ENCODE data around the gene IQGAP3. TPM values are rescaled to one million over a fixed set of nuclear protein-coding genes. Genes with fewer than 3 reads are reported as not detected.

Gene IQGAP3
- polyA plus RNA-seq, 2 of the 4 experiments (the other 2 are of a cell fraction), result 15.6 to 17.0 TPM

- CTCF ChIA-PET, result interaction anchor here (1.3 to 31.7 kb wide), 4 partner anchors 35 to 98 kb away, joined by 3 to 474 read pairs (median 3); no protein-coding TSS in a partner anchor
- 81% methylated on average over 12 of the region's 13 CpGs for WGBS (ENCODE audit: missing lambda C conversion rate)
- Histone ChIP-seq H3K27ac (peak overlapping the region; percentile 69 to 100), H3K9me3 (no peaks in the 10 kb centered on the region), H3K4me2 (peak overlapping the region; percentile 32), H3K4me1 (peaks cover 51% of the 10 kb centered on the region), H3K4me3 (no peak overlapping the region)
- DNase-seq (ENCODE audit: low read depth in 1 of 2, low spot score in 1 of 2) (no peak), ATAC-seq (peak in 1 of 2 experiments; percentile 35; a peak in 3 of 6 replicates), FAIRE-seq (no peak)
- POLR2A ChIA-PET, result interaction anchor here (2.1 kb wide), 1 partner anchor 10 kb away, joined by 6 read pairs; the partner anchor contains the start of gene MEF2D
- TF ChIP-seq EHF (CRISPR knock-in tag; IDR thresholded peaks at IDR 0.05) (no peak), FOSB (CRISPR knock-in tag; IDR thresholded peaks at IDR 0.05) (no peak), HOXB13 (CRISPR knock-in tag; IDR thresholded peaks at IDR 0.05; ENCODE audit: low read depth) (no peak), SMC3 (IDR thresholded peaks at IDR 0.05) (no peak), NR3C1 (IDR thresholded peaks at IDR 0.05) (no peak), RAD21 (conservative IDR thresholded peaks at IDR 0.05 in 1 of 2, IDR thresholded peaks at IDR 0.05 in 1 of 2) (no peak)
These were observed 61.7 kb downstream of the IQGAP3 start for GRCh38 chr1:156510709-156511108.

DNA sequence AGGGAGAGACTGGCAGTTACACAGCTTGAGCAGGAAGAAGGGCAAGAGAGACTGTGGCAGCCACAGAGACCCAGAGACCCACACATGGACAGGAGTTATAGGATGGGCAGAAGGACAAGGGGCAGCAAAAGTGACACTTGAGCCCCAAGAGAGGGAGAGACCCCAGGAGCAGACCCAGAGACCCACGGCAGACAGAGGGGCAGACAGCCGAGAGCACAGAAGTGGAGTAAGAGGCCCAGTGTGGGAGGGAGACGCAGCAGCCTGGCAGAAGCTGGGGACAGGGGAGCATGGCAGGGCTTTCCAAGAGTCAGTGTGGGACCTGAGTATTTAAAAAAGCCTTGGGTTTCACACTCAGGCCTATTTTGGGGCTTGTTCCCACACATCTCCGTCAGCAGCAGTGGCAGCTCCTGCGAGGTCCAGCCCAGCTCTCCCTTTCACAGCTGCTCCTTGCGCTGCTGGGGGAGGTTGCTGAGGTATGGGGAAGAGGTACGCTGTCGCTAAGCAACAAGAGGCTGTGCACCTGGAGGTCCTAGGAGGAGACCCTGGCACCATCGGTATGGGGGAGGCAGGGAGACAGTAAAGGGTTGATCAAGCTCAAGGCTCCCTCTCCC, 62.8 kb downstream of the IQGAP3 start:
- 92% methylated on average over 6 of the region's 9 CpGs for WGBS (ENCODE audit: missing lambda C conversion rate)
- H3K9me3 ChIP-seq, result no peaks in the 10 kb centered on the region
- peaks cover 57% of the 10 kb centered on the region for H3K4me1 ChIP-seq
- ChIA-PET POLR2A (no interaction called here), CTCF (interaction anchor here (1.0 to 31.7 kb wide), 5 partner anchors 9 to 63 kb away, joined by 3 to 474 read pairs (median 3); partner anchors contain the start of gene MEF2D)
- TF ChIP-seq NFE2L2 (conservative IDR thresholded peaks at IDR 0.05; ENCODE audit: low read length), result no peak
- TF ChIP-seq RAD21 (conservative IDR thresholded peaks at IDR 0.05 in 1 of 2, IDR thresholded peaks at IDR 0.05 in 1 of 2), result no peak
- no peak for TF ChIP-seq E2F6 (IDR thresholded peaks at IDR 0.05; ENCODE audit: borderline replicate concordance, low read depth)
- TF ChIP-seq NPAS2 (CRISPR knock-in tag; IDR thresholded peaks at IDR 0.05; ENCODE audit: borderline replicate concordance), result no peak
- TF ChIP-seq CEBPB (IDR thresholded peaks at IDR 0.05), result no peak
- no peak for TF ChIP-seq PHF8 (IDR thresholded peaks at IDR 0.05; ENCODE audit: borderline replicate concordance, low read depth)
- no peak for TF ChIP-seq ZNF302 (CRISPR knock-in tag; IDR thresholded peaks at IDR 0.05)
- TF ChIP-seq, protein P1, sequence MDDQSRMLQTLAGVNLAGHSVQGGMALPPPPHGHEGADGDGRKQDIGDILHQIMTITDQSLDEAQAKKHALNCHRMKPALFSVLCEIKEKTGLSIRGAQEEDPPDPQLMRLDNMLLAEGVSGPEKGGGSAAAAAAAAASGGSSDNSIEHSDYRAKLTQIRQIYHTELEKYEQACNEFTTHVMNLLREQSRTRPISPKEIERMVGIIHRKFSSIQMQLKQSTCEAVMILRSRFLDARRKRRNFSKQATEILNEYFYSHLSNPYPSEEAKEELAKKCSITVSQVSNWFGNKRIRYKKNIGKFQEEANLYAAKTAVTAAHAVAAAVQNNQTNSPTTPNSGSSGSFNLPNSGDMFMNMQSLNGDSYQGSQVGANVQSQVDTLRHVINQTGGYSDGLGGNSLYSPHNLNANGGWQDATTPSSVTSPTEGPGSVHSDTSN (IDR thresholded peaks at IDR 0.05), result no peak
- TF ChIP-seq RNF2 (IDR thresholded peaks at IDR 0.05; ENCODE audit: borderline replicate concordance, low read depth), result no peak
- TF ChIP-seq, protein P2, sequence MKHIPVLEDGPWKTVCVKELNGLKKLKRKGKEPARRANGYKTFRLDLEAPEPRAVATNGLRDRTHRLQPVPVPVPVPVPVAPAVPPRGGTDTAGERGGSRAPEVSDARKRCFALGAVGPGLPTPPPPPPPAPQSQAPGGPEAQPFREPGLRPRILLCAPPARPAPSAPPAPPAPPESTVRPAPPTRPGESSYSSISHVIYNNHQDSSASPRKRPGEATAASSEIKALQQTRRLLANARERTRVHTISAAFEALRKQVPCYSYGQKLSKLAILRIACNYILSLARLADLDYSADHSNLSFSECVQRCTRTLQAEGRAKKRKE (CRISPR knock-in tag; IDR thresholded peaks at IDR 0.05; ENCODE audit: low read depth), result no peak
- no peak for TF ChIP-seq SMC3 (IDR thresholded peaks at IDR 0.05)
- no peak for TF ChIP-seq POLR2AphosphoS2 (conservative IDR thresholded peaks at IDR 0.05; ENCODE audit: low read length)
- TF ChIP-seq EP300 (IDR thresholded peaks at IDR 0.05), result no peak
- no peak for TF ChIP-seq KDM1A (IDR thresholded peaks at IDR 0.05; ENCODE audit: low read depth)
- FAIRE-seq (no peak), DNase-seq (ENCODE audit: low read depth in 1 of 2, low spot score in 1 of 2) (no peak), ATAC-seq (no peak)
- H3K4me3 ChIP-seq, result no peak overlapping the region
- H3K27ac ChIP-seq, result peak overlapping the region; percentile 69 to 100; a peak in 5 of 6 replicates
- H3K4me2 ChIP-seq, result no peak overlapping the region

DNA sequence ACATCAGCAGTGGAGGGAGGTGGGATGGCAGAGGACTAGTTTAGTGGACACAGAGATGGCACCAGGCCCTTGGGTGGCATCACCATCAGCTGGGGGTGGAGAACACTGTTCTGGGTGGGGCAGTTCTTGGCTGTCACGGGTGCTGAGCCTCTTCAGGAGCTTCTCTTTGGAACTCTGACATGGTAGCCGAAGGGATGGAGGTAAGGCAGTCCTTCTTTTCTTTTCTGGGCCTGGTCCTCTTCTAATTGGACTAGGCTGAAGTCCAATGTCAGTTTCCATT, 63.5 kb downstream of the IQGAP3 start:
- CTCF ChIA-PET, result interaction anchor here (1.1 to 31.7 kb wide), 6 partner anchors 17 to 123 kb away, joined by 3 to 474 read pairs (median 4); no protein-coding TSS in a partner anchor
- H3K27ac ChIP-seq, result peak overlapping the region; percentile 69 to 100; a peak in 5 of 6 replicates
- H3K9me3 ChIP-seq, result no peaks in the 10 kb centered on the region
- WGBS (ENCODE audit: missing lambda C conversion rate), result 73% methylated on average over 2 of the region's 2 CpGs
- DNase-seq (ENCODE audit: low read depth in 1 of 2, low spot score in 1 of 2) (no peak), ATAC-seq (no peak), FAIRE-seq (no peak)
- 0 out of 3 replicates have a peak overlapping the region, but pooled peaks have one; percentile 20 for H3K4me2 ChIP-seq
- POLR2A ChIA-PET, result no interaction called here
- H3K4me1 ChIP-seq, result peaks cover 64% of the 10 kb centered on the region
- TF ChIP-seq, protein P1 (IDR thresholded peaks at IDR 0.05), result no peak
- TF ChIP-seq, protein P3, sequence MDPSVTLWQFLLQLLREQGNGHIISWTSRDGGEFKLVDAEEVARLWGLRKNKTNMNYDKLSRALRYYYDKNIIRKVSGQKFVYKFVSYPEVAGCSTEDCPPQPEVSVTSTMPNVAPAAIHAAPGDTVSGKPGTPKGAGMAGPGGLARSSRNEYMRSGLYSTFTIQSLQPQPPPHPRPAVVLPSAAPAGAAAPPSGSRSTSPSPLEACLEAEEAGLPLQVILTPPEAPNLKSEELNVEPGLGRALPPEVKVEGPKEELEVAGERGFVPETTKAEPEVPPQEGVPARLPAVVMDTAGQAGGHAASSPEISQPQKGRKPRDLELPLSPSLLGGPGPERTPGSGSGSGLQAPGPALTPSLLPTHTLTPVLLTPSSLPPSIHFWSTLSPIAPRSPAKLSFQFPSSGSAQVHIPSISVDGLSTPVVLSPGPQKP (IDR thresholded peaks at IDR 0.05; ENCODE audit: low read depth, low read length), result no peak
- TF ChIP-seq NFE2L2 (conservative IDR thresholded peaks at IDR 0.05; ENCODE audit: low read length) (no peak), CTCF (IDR thresholded peaks at IDR 0.05) (no peak), SMC3 (IDR thresholded peaks at IDR 0.05) (no peak), NR3C1 (IDR thresholded peaks at IDR 0.05) (no peak)
- no peak overlapping the region for H3K4me3 ChIP-seq
